GM12878 (cell line): ENCODE measurements around the gene PTEN. TPM values are rescaled to one million over a fixed set of nuclear protein-coding genes. Genes with fewer than 3 reads are reported as not detected.
A peak's percentile ranks its signal among the peaks of the same experiment; 100 is the strongest.

Source experiments
- ATAC-seq: fragments of 200-7000 bp; cut with Tn5 transposase; 3 replicates; pipeline ENCODE4 v1.9.1; 2020; ENCODE audit warnings: mild to moderate bottlenecking, moderate library complexity
- BruUV-seq: library from RNA; stranded (reverse); fragments of 400-500 nt; replicated peaks from 2 replicates; lab custom pipeline; 2021; lab: Mats Ljungman, UMichigan
- CTCF ChIA-PET: fragments of 300-600 bp; sonication (Branson Sonifier 250); formaldehyde crosslinking; extraction: SDS; loops from one replicate; lab custom pipeline; 2021; ENCODE audit warnings: inconsistent platforms; lab: Yijun Ruan, JAX
- POLR2A ChIA-PET: fragments of 350-600 bp; formaldehyde crosslinking; extraction: SDS; loops from one replicate; lab custom pipeline; 2021; ENCODE audit warnings: inconsistent platforms; lab: Charles Lee
- RAD21 ChIA-PET: fragments of 300-600 bp; sonication (Branson Sonifier 250); formaldehyde crosslinking; loops from one replicate; lab custom pipeline; 2023; ENCODE audit warnings: antibody characterized with exemption; ENCODE audit not compliant: unreplicated experiment; lab: Charles Lee
- SMC1A ChIA-PET: fragments of 300-600 bp; sonication (Branson Sonifier 250); formaldehyde crosslinking; loops from one replicate; lab custom pipeline; 2023; ENCODE audit not compliant: unreplicated experiment, uncharacterized antibody; lab: Charles Lee
- DNase-seq: peaks from one replicate; pipeline ENCODE4 v3.0.0-alpha.2; 2011; ENCODE audit warnings: low read depth, low spot score
- FAIRE-seq: peaks from 3 replicates; lab custom pipeline; 2011; peaks lifted over from hg19 to GRCh38; lab: Jason Lieb, UNC
- H2AFZ ChIP-seq: 2 replicates; pipeline ENCODE4 v1.6.0; 2011; ENCODE audit warnings: low read depth, low read length, control low read depth; ENCODE audit not compliant: control insufficient read depth
- H3K27ac ChIP-seq: 2 replicates; pipeline ENCODE4 v1.5.1; 2011; ENCODE audit warnings: control low read depth; ENCODE audit not compliant: control insufficient read depth, insufficient read depth
- H3K27me3 ChIP-seq, 2 experiments: replicated peaks in 1 of 2; 2 replicates each; pipeline versions ENCODE4 v1.6.0 to v1.6.1; 2011; ENCODE audit warnings: low read length in 1 of 2; ENCODE audit not compliant: control insufficient read depth in 2 of 2, insufficient read depth in 2 of 2
- H3K36me3 ChIP-seq, 2 experiments: 2 replicates each; pipeline ENCODE4 v1.5.1; 2011; ENCODE audit warnings: low read length in 1 of 2; ENCODE audit not compliant: control insufficient read depth in 2 of 2, insufficient read depth in 2 of 2
- H3K4me1 ChIP-seq: 2 replicates; pipeline ENCODE4 v1.6.1; 2011; ENCODE audit warnings: mild to moderate bottlenecking, low read length, moderate library complexity, mixed read lengths; ENCODE audit not compliant: control insufficient read depth, insufficient read depth
- H3K4me2 ChIP-seq: 2 replicates; pipeline ENCODE4 v1.6.0; 2011; ENCODE audit warnings: control low read depth; ENCODE audit not compliant: control insufficient read depth, insufficient read depth
- H3K4me3 ChIP-seq: fragments of 200-600 bp; sonication (generic); 2 replicates; pipeline ENCODE4 v1.5.1; 2016
- H3K79me2 ChIP-seq: 2 replicates; pipeline ENCODE4 v1.6.0; 2011; ENCODE audit warnings: low read length; ENCODE audit not compliant: control insufficient read depth, insufficient read depth
- H3K9ac ChIP-seq: 2 replicates; pipeline ENCODE4 v1.8.0; 2011; ENCODE audit warnings: low read length, control low read depth, mixed read lengths; ENCODE audit not compliant: control insufficient read depth, insufficient read depth
- H3K9me3 ChIP-seq: replicated peaks from 3 replicates; pipeline ENCODE4 v1.5.1; 2011; ENCODE audit warnings: mild to moderate bottlenecking, low read length; ENCODE audit not compliant: control insufficient read depth, insufficient read depth
- H4K20me1 ChIP-seq: 2 replicates; pipeline ENCODE4 v1.6.0; 2011; ENCODE audit not compliant: control insufficient read depth, insufficient read depth
- EP300 ChIP-seq, 2 experiments: fragments of 150-350 bp in 1 of 2; IDR thresholded peaks; 2 replicates each; pipeline ENCODE4 v1.6.1; 2011 to 2012; ENCODE audit warnings: low read depth in 2 of 2, low read length in 2 of 2, borderline replicate concordance in 1 of 2, improper control_type of control experiment in 1 of 2, inconsistent platforms in 1 of 2; ENCODE audit not compliant: control insufficient read depth in 1 of 2
- NR2C2 ChIP-seq: IDR thresholded peaks from 2 replicates; pipeline ENCODE4 v1.6.1; 2011; ENCODE audit warnings: borderline replicate concordance, low read depth; ENCODE audit not compliant: control insufficient read depth, insufficient read length
- PAX8 ChIP-seq: fragments of 450-650 bp; IDR thresholded peaks from 2 replicates; pipeline ENCODE4 v1.6.1; 2017; ENCODE audit warnings: mild to moderate bottlenecking, moderate library complexity
- SMARCA5 ChIP-seq: fragments of 450-650 bp; IDR thresholded peaks from 2 replicates; pipeline ENCODE4 v1.6.1; 2017; ENCODE audit warnings: mild to moderate bottlenecking
- SUZ12 ChIP-seq: fragments of 200-600 bp; sonication (generic); IDR thresholded peaks from one replicate; pipeline ENCODE4 v1.6.1; 2018; ENCODE audit warnings: antibody characterized with exemption, mild to moderate bottlenecking; ENCODE audit not compliant: unreplicated experiment
- YY1 ChIP-seq: IDR thresholded peaks from 2 replicates; pipeline ENCODE4 v1.6.1; 2011; ENCODE audit warnings: low read depth, mild to moderate bottlenecking, low read length
- WGBS: methylation state at CpG from one replicate; pipeline ENCODE4 v1.1.6; 2016; ENCODE audit warnings: low lambda C conversion rate; ENCODE audit not compliant: insufficient replicate concordance, insufficient coverage; ENCODE audit errors: missing lambda C conversion rate; 5-methylcytosine and 5-hydroxymethylcytosine counted together
- in situ Hi-C: fragments of 300-500 bp; cut with MboI; formaldehyde crosslinking; loops from 9 replicates; pipeline ENCODE4 v1.14.3; 2018; ENCODE audit warnings: mixed read lengths
- intact Hi-C: fragments of 100-400 bp; cut with micrococcal nuclease; formaldehyde crosslinking; loops from one replicate; pipeline ENCODE4 v1.14.2; 2022; ENCODE audit not compliant: unreplicated experiment
- polyA plus RNA-seq, 11 experiments: library from polyadenylated mRNA; depleted of rRNA in 4 of 11; unstranded in 6 of 11; stranded (reverse) in 5 of 11; fragments of >200 nt; fragmentation: Nextera tagmentation in 4 of 11; fragmentation: Illumina TruSeq in 1 of 11; extraction: Ambion mirVana in 4 of 11; extraction: Trizol in 1 of 11; gene quantifications; 1 replicate in 1 of 11; 2 replicates in 10 of 11; pipeline versions ENCODE4 v1.2.1 to v1.2.3, GENCODE V29; 2011 to 2016; ENCODE audit warnings: inconsistent platforms in 2 of 11, missing spikeins in 2 of 11, low read depth in 1 of 11
- total RNA-seq, 4 experiments: library from RNA; depleted of rRNA in 3 of 4; stranded (reverse); fragments of >200 nt in 3 of 4; fragmentation: Illumina TruSeq in 1 of 4; extraction: Trizol in 1 of 4; gene quantifications; 2 replicates each; pipeline versions ENCODE4 v1.2.1 to v1.2.3, GENCODE V29; 2013 to 2021
- TF ChIP-seq, protein P1 (sequence below): fragments of 450-650 bp; IDR thresholded peaks from 2 replicates; pipeline ENCODE4 v1.6.1; 2018; ENCODE audit warnings: mild to moderate bottlenecking, low read depth, moderate library complexity; ENCODE audit not compliant: partially characterized antibody
- TF ChIP-seq, protein P2 (sequence below): IDR thresholded peaks from 2 replicates; pipeline ENCODE4 v1.6.1; 2012; ENCODE audit warnings: low read depth, low read length, improper control_type of control experiment

Gene PTEN
- total and polyA plus RNA-seq, 10 of the 15 experiments (the other 5 are each of a cell fraction or from before 2014, with no cell fraction given), result 26.1 to 175 (median 58.1) TPM

DNA sequence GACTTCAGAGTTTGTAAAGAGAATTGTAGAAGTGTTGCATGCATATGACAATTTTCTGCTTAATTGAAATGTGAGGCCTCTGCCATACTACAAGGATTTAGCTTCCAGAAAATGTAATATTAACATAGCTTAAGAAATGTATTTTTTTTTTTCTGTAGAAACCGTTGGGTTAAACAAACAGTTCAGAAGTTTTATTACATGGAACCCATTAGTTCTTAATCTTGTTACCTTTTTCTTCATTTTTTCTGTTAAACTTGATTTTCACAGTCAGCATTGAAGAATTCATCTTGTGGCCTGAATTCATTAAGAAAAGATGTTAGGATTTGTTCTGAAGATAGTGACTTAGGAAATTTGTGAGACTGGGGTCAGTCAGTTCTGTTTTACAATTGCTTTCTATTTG is 4.9 kb downstream of the PTEN start:
- Histone ChIP-seq H3K4me1 (no peaks in the 10 kb centered on the region), H3K4me3 (peak overlapping the region; percentile 65), H3K36me3 (peaks cover 0 to 13% of the 10 kb centered on the region in 2 experiments; a peak in 1 of 4 replicates), H3K4me2 (peak overlapping the region; percentile 84), H4K20me1 (no peaks in the 10 kb centered on the region), H3K9me3 (no peaks in the 10 kb centered on the region), H3K79me2 (peaks cover 98% of the 10 kb centered on the region), H3K27ac (peak overlapping the region; percentile 90), H3K27me3 (no peaks in the 10 kb centered on the region), H2AFZ (no peak overlapping the region), H3K9ac (peak overlapping the region; percentile 90)
- DNase-seq (no peak), FAIRE-seq (no peak), ATAC-seq (no peak)
- intact Hi-C loops, result no loop called here
- ChIA-PET SMC1A (interaction anchor here (0.6 to 1.4 kb wide), 10 partner anchors 14 to 521 kb away, joined by 3 to 4 read pairs (median 3); no protein-coding TSS in a partner anchor), CTCF (interaction anchor here (1.1 to 1.8 kb wide), 2 partner anchors 240 to 246 kb away, joined by 5 to 6 read pairs; no protein-coding TSS in a partner anchor), POLR2A (interaction anchor here (0.8 kb wide), 1 partner anchor 521 kb away, joined by 3 read pairs; no protein-coding TSS in a partner anchor), RAD21 (interaction anchor here (0.7 to 1.7 kb wide), 8 partner anchors 9 to 519 kb away, joined by 3 to 8 read pairs (median 4); no protein-coding TSS in a partner anchor)
- 42% methylated on average over 1 of the region's 1 CpG for WGBS
- TF ChIP-seq SUZ12 (no peak), SMARCA5 (no peak), PAX8 (no peak), NR2C2 (no peak), YY1 (no peak), EP300 (IDR thresholded peaks at IDR 0.05; ENCODE audit: borderline replicate concordance in 1 of 2, control insufficient read depth in 1 of 2, low read depth in 2 of 2, low read length in 2 of 2) (no peak)
- TF ChIP-seq, protein P1, sequence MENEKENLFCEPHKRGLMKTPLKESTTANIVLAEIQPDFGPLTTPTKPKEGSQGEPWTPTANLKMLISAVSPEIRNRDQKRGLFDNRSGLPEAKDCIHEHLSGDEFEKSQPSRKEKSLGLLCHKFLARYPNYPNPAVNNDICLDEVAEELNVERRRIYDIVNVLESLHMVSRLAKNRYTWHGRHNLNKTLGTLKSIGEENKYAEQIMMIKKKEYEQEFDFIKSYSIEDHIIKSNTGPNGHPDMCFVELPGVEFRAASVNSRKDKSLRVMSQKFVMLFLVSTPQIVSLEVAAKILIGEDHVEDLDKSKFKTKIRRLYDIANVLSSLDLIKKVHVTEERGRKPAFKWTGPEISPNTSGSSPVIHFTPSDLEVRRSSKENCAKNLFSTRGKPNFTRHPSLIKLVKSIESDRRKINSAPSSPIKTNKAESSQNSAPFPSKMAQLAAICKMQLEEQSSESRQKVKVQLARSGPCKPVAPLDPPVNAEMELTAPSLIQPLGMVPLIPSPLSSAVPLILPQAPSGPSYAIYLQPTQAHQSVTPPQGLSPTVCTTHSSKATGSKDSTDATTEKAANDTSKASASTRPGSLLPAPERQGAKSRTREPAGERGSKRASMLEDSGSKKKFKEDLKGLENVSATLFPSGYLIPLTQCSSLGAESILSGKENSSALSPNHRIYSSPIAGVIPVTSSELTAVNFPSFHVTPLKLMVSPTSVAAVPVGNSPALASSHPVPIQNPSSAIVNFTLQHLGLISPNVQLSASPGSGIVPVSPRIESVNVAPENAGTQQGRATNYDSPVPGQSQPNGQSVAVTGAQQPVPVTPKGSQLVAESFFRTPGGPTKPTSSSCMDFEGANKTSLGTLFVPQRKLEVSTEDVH, result no peak
- TF ChIP-seq, protein P2, sequence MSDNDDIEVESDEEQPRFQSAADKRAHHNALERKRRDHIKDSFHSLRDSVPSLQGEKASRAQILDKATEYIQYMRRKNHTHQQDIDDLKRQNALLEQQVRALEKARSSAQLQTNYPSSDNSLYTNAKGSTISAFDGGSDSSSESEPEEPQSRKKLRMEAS, result no peak
- in situ Hi-C loops, result loop anchor here (10.0 kb wide), 1 partner anchor 197 kb away; no protein-coding TSS in a partner anchor
- no TSS peak for BruUV-seq
